Upper lobe of left lung (tissue), 4 donors: ENCODE results near the gene TRPM5.

Source experiments
- POLR2A ChIP-seq, 4 donors: fragments of 450-650 bp; IDR thresholded peaks; one replicate each; pipeline ENCODE4 v1.5.1; 2016 to 2017; ENCODE audit warnings: antibody characterized with exemption in 4 of 4, mild to moderate bottlenecking in 2 of 4
- POLR2AphosphoS5 ChIP-seq, 2 donors: sonication (generic); formaldehyde crosslinking; IDR thresholded peaks; one replicate each; pipeline ENCODE4 v1.5.1; 2017; ENCODE audit warnings: antibody characterized with exemption in 2 of 2
- TF ChIP-seq, protein P1 (sequence below), 6 experiments: fragments of 450-650 bp in 4 of 6; fragments of 200-600 bp in 2 of 6; sonication (generic) in 2 of 6; IDR thresholded peaks; one replicate each; pipeline ENCODE4 v1.5.1; 2016 to 2019; ENCODE audit warnings: antibody characterized with exemption in 6 of 6

DNA sequence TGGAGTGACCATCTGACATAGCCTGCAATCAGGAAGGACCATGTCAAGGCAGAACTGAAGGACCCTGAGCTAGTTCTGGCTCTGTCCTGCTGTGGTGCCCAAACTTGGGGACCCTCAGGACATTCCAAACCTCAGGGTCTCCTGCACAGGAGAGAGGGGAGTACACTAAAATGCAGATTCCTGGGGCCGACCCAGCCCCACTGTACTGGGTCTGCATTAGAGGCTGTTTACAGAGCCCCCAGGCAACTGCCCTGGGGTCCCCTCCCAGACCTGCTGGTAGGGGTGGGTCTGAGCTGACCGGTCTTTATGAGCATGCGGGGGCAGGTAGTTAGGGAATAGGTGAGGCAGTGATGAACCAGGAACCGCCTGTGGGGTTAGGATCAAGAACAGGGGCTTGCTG is 6.8 kb downstream of the TRPM5 start:
- TF ChIP-seq, protein P1, sequence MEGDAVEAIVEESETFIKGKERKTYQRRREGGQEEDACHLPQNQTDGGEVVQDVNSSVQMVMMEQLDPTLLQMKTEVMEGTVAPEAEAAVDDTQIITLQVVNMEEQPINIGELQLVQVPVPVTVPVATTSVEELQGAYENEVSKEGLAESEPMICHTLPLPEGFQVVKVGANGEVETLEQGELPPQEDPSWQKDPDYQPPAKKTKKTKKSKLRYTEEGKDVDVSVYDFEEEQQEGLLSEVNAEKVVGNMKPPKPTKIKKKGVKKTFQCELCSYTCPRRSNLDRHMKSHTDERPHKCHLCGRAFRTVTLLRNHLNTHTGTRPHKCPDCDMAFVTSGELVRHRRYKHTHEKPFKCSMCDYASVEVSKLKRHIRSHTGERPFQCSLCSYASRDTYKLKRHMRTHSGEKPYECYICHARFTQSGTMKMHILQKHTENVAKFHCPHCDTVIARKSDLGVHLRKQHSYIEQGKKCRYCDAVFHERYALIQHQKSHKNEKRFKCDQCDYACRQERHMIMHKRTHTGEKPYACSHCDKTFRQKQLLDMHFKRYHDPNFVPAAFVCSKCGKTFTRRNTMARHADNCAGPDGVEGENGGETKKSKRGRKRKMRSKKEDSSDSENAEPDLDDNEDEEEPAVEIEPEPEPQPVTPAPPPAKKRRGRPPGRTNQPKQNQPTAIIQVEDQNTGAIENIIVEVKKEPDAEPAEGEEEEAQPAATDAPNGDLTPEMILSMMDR (IDR thresholded peaks at IDR 0.05): no peak
- TF ChIP-seq POLR2A (IDR thresholded peaks at IDR 0.05): no peak
- no peak for TF ChIP-seq POLR2AphosphoS5 (IDR thresholded peaks at IDR 0.05)
